GM10248 (cell line): ENCODE measurements around the gene AKT3.
A peak's percentile ranks its signal among the peaks of the same experiment; 100 is the strongest.

Experiments used
- CTCF ChIA-PET: fragments of 300-600 bp; sonication (Branson Sonifier 250); formaldehyde crosslinking; extraction: SDS; loops from one replicate; lab custom pipeline; 2021; ENCODE audit warnings: antibody characterized with exemption; lab: Yijun Ruan, JAX
- POLR2A ChIA-PET: fragments of 350-650 bp; sonication (Branson Sonifier 250); formaldehyde crosslinking; extraction: SDS; loops from one replicate; lab custom pipeline; 2020; ENCODE audit warnings: antibody characterized with exemption; lab: Yijun Ruan, JAX
- DNase-seq: peaks from one replicate; pipeline ENCODE4 v3.0.0; 2012; ENCODE audit errors: extremely low spot score
- CTCF ChIP-seq: IDR thresholded peaks from 2 replicates; pipeline ENCODE4 v1.5.1; 2012; ENCODE audit warnings: mild to moderate bottlenecking, low read depth; ENCODE audit errors: extremely low read depth, missing control alignments, control extremely low read depth

The AKT3 gene

GRCh38 chr1:243507001-243507671, 342.9 kb downstream of the AKT3 start:
- POLR2A ChIA-PET = no interaction called here
- TF ChIP-seq CTCF = no peak
- no peak for DNase-seq
- CTCF ChIA-PET = interaction anchor here (0.9 to 1.5 kb wide), 2 partner anchors 13 to 23 kb away, joined by 3 read pairs; no protein-coding TSS in a partner anchor

- ChIA-PET CTCF (interaction anchor here (1.0 to 1.5 kb wide), 4 partner anchors 11 to 28 kb away, joined by 3 read pairs; no protein-coding TSS in a partner anchor), POLR2A (no interaction called here)
- no peak for TF ChIP-seq CTCF
- DNase-seq = peak; percentile 41
These were observed 343.9 kb downstream of the AKT3 start for GRCh38 chr1:243505986-243506689.

- ChIA-PET CTCF (interaction anchor here (0.9 to 1.4 kb wide), 3 partner anchors 19 to 62 kb away, joined by 3 to 4 read pairs (median 4); no protein-coding TSS in a partner anchor), POLR2A (no interaction called here)
- TF ChIP-seq CTCF = no peak
- DNase-seq = no peak
These were observed 346.9 kb downstream of the AKT3 start for GRCh38 chr1:243503155-243503554.

- ChIA-PET CTCF (interaction anchor here (1.1 kb wide), 1 partner anchor 157 kb away, joined by 4 read pairs; no protein-coding TSS in a partner anchor), POLR2A (no interaction called here)
- DNase-seq = no peak
- TF ChIP-seq CTCF = no peak
These were observed 349.0 kb downstream of the AKT3 start for GRCh38 chr1:243501002-243501401.

GRCh38 chr1:243500512-243500911, 349.5 kb downstream of the AKT3 start:
- no peak for TF ChIP-seq CTCF
- no peak for DNase-seq
- ChIA-PET POLR2A (no interaction called here), CTCF (interaction anchor here (1.1 kb wide), 1 partner anchor 157 kb away, joined by 4 read pairs; no protein-coding TSS in a partner anchor)

- ChIA-PET CTCF (interaction anchor here (1.2 to 1.6 kb wide), 2 partner anchors 13 to 20 kb away, joined by 3 to 4 read pairs; no protein-coding TSS in a partner anchor), POLR2A (no interaction called here)
- DNase-seq = no peak
- TF ChIP-seq CTCF = no peak
These were observed 350.3 kb downstream of the AKT3 start for GRCh38 chr1:243499711-243500110.
